Hepatocyte (in vitro differentiated cells): Measurements from ENCODE around the gene PRKG1. TPM values are rescaled to one million over a fixed set of nuclear protein-coding genes. Genes with fewer than 3 reads are reported as not detected.

Experiments used
- DNase-seq: peaks from one replicate; pipeline ENCODE4 v3.0.0-alpha.2; 2016; ENCODE audit warnings: low spot score
- H2AFZ ChIP-seq: fragments of 200-600 bp; sonication (generic); 2 replicates; pipeline ENCODE4 v1.6.0; 2016; ENCODE audit warnings: antibody characterized with exemption, mild to moderate bottlenecking
- H3K27ac ChIP-seq: fragments of 200-600 bp; sonication (generic); 2 replicates; pipeline ENCODE4 v1.5.1; 2016; ENCODE audit warnings: mild to moderate bottlenecking
- H3K27me3 ChIP-seq: fragments of 200-600 bp; sonication (generic); 2 replicates; pipeline ENCODE4 v1.6.1; 2016
- H3K36me3 ChIP-seq: fragments of 200-600 bp; sonication (generic); replicated peaks from 2 replicates; pipeline ENCODE4 v1.5.1; 2016; ENCODE audit warnings: low read depth; ENCODE audit not compliant: insufficient read depth
- H3K4me1 ChIP-seq: fragments of 200-600 bp; sonication (generic); 2 replicates; pipeline ENCODE4 v1.5.1; 2016; ENCODE audit warnings: mild to moderate bottlenecking, moderate library complexity; ENCODE audit not compliant: insufficient read depth
- H3K4me2 ChIP-seq: fragments of 200-600 bp; sonication (generic); 2 replicates; pipeline ENCODE4 v1.6.0; 2016
- H3K4me3 ChIP-seq: fragments of 200-600 bp; sonication (generic); 2 replicates; pipeline ENCODE4 v1.5.1; 2016; ENCODE audit warnings: mild to moderate bottlenecking
- H3K79me2 ChIP-seq: fragments of 200-600 bp; sonication (generic); 2 replicates; pipeline ENCODE4 v1.6.0; 2017; ENCODE audit warnings: mild to moderate bottlenecking
- H3K9me2 ChIP-seq: fragments of 200-600 bp; sonication (generic); replicated peaks from 2 replicates; pipeline ENCODE4 v1.6.0; 2017; ENCODE audit warnings: mild to moderate bottlenecking; ENCODE audit not compliant: insufficient read depth
- H3K9me3 ChIP-seq: fragments of 200-600 bp; sonication (generic); 2 replicates; pipeline ENCODE4 v1.5.1; 2016; ENCODE audit warnings: low read depth, mild to moderate bottlenecking
- H4K20me1 ChIP-seq: fragments of 200-600 bp; sonication (generic); 2 replicates; pipeline ENCODE4 v1.6.0; 2016; ENCODE audit warnings: mild to moderate bottlenecking; ENCODE audit not compliant: insufficient read depth, poor library complexity, severe bottlenecking
- CTCF ChIP-seq: fragments of 200-600 bp; sonication (generic); IDR thresholded peaks from 2 replicates; pipeline ENCODE4 v1.5.1; 2016; ENCODE audit warnings: antibody characterized with exemption, mild to moderate bottlenecking; ENCODE audit not compliant: poor library complexity
- EZH2 ChIP-seq: fragments of 200-600 bp; sonication (generic); IDR thresholded peaks from 2 replicates; pipeline ENCODE4 v1.6.1; 2016; ENCODE audit warnings: antibody characterized with exemption, mild to moderate bottlenecking, borderline replicate concordance
- EZH2phosphoT487 ChIP-seq: fragments of 200-600 bp; sonication (generic); IDR thresholded peaks from one replicate; pipeline ENCODE4 v1.6.1; 2018; ENCODE audit warnings: antibody characterized with exemption, mild to moderate bottlenecking, low read depth, moderate library complexity; ENCODE audit not compliant: unreplicated experiment, severe bottlenecking
- WGBS: methylation state at CpG from one replicate; pipeline ENCODE4 v1.1.6; 2016; ENCODE audit warnings: low lambda C conversion rate; ENCODE audit errors: missing lambda C conversion rate; 5-methylcytosine and 5-hydroxymethylcytosine counted together
- polyA plus RNA-seq: library from polyadenylated mRNA; unstranded; fragments of >200 nt; fragmentation: Nextera tagmentation; extraction: Ambion mirVana; gene quantifications from 2 replicates; pipeline ENCODE4 v1.2.1, GENCODE V29; 2016
- total RNA-seq: library from RNA; depleted of rRNA; stranded (reverse); fragments of >200 nt; gene quantifications from 2 replicates; pipeline ENCODE4 v1.2.3, GENCODE V29; 2014

The PRKG1 gene
- total and polyA plus RNA-seq, 2 experiments from 2014 or later = 4.0 to 8.1 TPM

- Histone ChIP-seq H3K79me2 (no peaks in the 10 kb centered on the region), H3K27me3 (no peaks in the 10 kb centered on the region), H3K9me2 (no peaks in the 10 kb centered on the region), H3K4me2 (no peak overlapping the region), H3K27ac (no peak overlapping the region), H3K4me3 (no peak overlapping the region), H2AFZ (no peak overlapping the region), H3K4me1 (no peaks in the 10 kb centered on the region), H3K9me3 (no peaks in the 10 kb centered on the region), H4K20me1 (no peaks in the 10 kb centered on the region), H3K36me3 (no peaks in the 10 kb centered on the region)
- DNase-seq = no peak
- no peak for TF ChIP-seq CTCF
- 74% methylated on average over 2 of the region's 2 CpGs for WGBS
Observed at GRCh38 chr10:51608211-51608610, 533.9 kb downstream of the PRKG1 start.

GRCh38 chr10:51615764-51616298 lies 541.5 kb downstream of the PRKG1 start:
- DNase-seq = no peak
- H3K27me3 ChIP-seq = no peaks in the 10 kb centered on the region

GRCh38 chr10:51617576-51618235 lies 543.4 kb downstream of the PRKG1 start:
- Histone ChIP-seq H3K79me2 (no peaks in the 10 kb centered on the region), H2AFZ (no peak overlapping the region), H3K4me2 (no peak overlapping the region), H3K36me3 (no peaks in the 10 kb centered on the region), H3K27me3 (no peaks in the 10 kb centered on the region), H3K9me2 (no peaks in the 10 kb centered on the region), H3K4me1 (no peaks in the 10 kb centered on the region), H4K20me1 (no peaks in the 10 kb centered on the region), H3K4me3 (no peak overlapping the region), H3K9me3 (no peaks in the 10 kb centered on the region), H3K27ac (no peak overlapping the region)
- TF ChIP-seq EZH2phosphoT487 = no peak
- TF ChIP-seq CTCF = no peak
- DNase-seq = no peak
- 90% methylated on average over 4 of the region's 4 CpGs for WGBS

More at GRCh38 chr10:51615764-51616298, 541.5 kb downstream of the PRKG1 start:
- H3K36me3 ChIP-seq = no peaks in the 10 kb centered on the region
- no peak for TF ChIP-seq CTCF
- TF ChIP-seq EZH2phosphoT487 = no peak
- TF ChIP-seq EZH2 = no peak
- H3K4me1 ChIP-seq = no peaks in the 10 kb centered on the region
- no peaks in the 10 kb centered on the region for H3K9me3 ChIP-seq
- no peaks in the 10 kb centered on the region for H4K20me1 ChIP-seq
- no peak overlapping the region for H3K4me3 ChIP-seq
- no peaks in the 10 kb centered on the region for H3K79me2 ChIP-seq
- H3K4me2 ChIP-seq = no peak overlapping the region
- WGBS = 87% methylated on average over 3 of the region's 3 CpGs
- H2AFZ ChIP-seq = no peak overlapping the region
- no peaks in the 10 kb centered on the region for H3K9me2 ChIP-seq
- no peak overlapping the region for H3K27ac ChIP-seq

GRCh38 chr10:51619365-51619764 lies 545.1 kb downstream of the PRKG1 start:
- Histone ChIP-seq H3K9me3 (no peaks in the 10 kb centered on the region), H3K9me2 (no peaks in the 10 kb centered on the region), H3K27ac (no peak overlapping the region), H2AFZ (no peak overlapping the region), H3K4me1 (no peaks in the 10 kb centered on the region), H4K20me1 (no peaks in the 10 kb centered on the region), H3K36me3 (no peaks in the 10 kb centered on the region), H3K79me2 (no peaks in the 10 kb centered on the region), H3K4me3 (no peak overlapping the region), H3K4me2 (no peak overlapping the region), H3K27me3 (no peaks in the 10 kb centered on the region)
- TF ChIP-seq EZH2phosphoT487 = no peak
- TF ChIP-seq CTCF = no peak
- TF ChIP-seq EZH2 = no peak
- 35% methylated on average over 1 of the region's 1 CpG for WGBS
- no peak for DNase-seq
